Measurements from ENCODE around the gene AKAP12.

The AKAP12 gene

DNA sequence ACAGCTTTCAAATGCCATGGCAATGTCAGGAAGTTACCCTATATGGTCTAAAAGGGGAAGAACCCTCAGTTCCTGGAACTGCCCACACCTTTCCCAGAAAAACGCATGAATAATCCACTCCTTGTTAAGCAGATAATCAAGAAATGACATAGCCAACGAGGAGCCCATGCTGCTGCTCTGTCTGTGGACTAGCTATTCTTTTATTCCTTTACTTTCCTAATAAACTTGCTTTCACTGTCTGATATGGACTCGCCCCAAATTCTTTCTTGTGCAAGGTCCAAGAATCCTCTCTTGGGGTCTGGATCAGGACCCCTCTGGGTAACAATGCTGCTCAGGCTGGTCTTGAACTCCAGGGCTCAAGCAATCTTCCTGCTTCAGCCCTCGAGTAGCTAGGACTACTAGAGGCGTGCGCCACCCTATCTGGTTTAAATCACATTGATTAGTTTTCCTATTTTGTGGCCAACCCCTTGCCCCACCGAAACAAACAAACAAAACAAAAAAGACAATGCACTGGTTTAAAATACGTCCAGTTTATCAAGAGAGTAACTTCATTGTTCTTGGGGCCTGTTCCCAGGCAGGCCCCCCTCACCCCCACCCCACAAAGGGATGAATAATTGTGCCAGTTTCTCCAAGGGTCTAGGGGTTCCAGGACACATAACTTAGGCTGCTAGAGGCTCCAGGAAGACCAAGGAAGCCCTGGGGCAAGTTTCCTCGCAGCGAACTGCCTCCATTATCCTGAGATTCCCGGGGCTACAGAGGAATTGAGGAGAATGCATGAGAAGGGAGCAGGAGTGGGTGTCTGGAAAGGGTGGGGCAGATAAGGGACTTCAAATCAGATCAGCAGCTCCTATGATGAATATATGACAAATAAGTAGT is 10.1 kb upstream of the AKAP12 start:
- Histone ChIP-seq H3K9me3 (ENCODE audit: severe bottlenecking) (no peaks in the 10 kb centered on the region), H3K27ac (no peak overlapping the region), H3K4me3 (ENCODE audit: low read depth, low read length) (no peak overlapping the region), H3K36me3 (no peaks in the 10 kb centered on the region), H3K27me3 (ENCODE audit: insufficient read depth, low read depth, severe bottlenecking) (no peaks in the 10 kb centered on the region)
- no peak for DNase-seq
- TF ChIP-seq, protein P1, sequence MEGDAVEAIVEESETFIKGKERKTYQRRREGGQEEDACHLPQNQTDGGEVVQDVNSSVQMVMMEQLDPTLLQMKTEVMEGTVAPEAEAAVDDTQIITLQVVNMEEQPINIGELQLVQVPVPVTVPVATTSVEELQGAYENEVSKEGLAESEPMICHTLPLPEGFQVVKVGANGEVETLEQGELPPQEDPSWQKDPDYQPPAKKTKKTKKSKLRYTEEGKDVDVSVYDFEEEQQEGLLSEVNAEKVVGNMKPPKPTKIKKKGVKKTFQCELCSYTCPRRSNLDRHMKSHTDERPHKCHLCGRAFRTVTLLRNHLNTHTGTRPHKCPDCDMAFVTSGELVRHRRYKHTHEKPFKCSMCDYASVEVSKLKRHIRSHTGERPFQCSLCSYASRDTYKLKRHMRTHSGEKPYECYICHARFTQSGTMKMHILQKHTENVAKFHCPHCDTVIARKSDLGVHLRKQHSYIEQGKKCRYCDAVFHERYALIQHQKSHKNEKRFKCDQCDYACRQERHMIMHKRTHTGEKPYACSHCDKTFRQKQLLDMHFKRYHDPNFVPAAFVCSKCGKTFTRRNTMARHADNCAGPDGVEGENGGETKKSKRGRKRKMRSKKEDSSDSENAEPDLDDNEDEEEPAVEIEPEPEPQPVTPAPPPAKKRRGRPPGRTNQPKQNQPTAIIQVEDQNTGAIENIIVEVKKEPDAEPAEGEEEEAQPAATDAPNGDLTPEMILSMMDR (IDR thresholded peaks at IDR 0.05; ENCODE audit: low read depth, low read length) = no peak

GRCh38 chr6:151230277-151230577 is 9.5 kb upstream of the AKAP12 start:
- TF ChIP-seq, protein P1 (IDR thresholded peaks at IDR 0.05; ENCODE audit: low read depth, low read length) = no peak

DNA sequence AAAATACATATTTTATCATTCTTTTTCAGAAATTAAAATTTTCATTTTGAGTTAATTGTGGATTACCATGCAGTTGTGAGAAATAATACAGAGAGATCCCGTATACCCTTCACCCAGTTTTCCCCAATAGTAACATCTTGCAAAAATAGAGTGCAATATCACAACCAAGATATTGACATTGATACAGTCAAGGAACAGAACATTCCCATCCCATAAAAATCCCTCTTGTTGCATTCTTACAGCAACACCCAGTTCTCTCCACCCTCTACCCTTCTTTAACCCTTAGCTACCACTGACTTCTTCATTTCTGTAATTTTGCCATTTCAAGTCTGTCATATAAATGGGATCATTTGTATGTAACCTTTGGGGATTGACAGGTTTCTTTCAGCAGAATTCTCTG is 6.9 kb upstream of the AKAP12 start:
- H3K9me3 ChIP-seq (ENCODE audit: severe bottlenecking) = no peaks in the 10 kb centered on the region
- no peaks in the 10 kb centered on the region for H3K36me3 ChIP-seq
- DNase-seq = no peak
- no peak overlapping the region for H3K4me3 ChIP-seq (ENCODE audit: low read depth, low read length)
- no peaks in the 10 kb centered on the region for H3K27me3 ChIP-seq (ENCODE audit: insufficient read depth, low read depth, severe bottlenecking)
- no peak overlapping the region for H3K27ac ChIP-seq
- TF ChIP-seq, protein P1 (IDR thresholded peaks at IDR 0.05; ENCODE audit: low read depth, low read length) = no peak

More at GRCh38 chr6:151230277-151230577, 9.5 kb upstream of the AKAP12 start:
- Histone ChIP-seq H3K27ac (no peak overlapping the region), H3K4me3 (ENCODE audit: low read depth, low read length) (no peak overlapping the region), H3K9me3 (ENCODE audit: severe bottlenecking) (no peaks in the 10 kb centered on the region), H3K27me3 (ENCODE audit: insufficient read depth, low read depth, severe bottlenecking) (no peaks in the 10 kb centered on the region), H3K36me3 (no peaks in the 10 kb centered on the region)
- no peak for DNase-seq

GRCh38 chr6:151233731-151234130 is 6.0 kb upstream of the AKAP12 start:
- Histone ChIP-seq H3K9me3 (ENCODE audit: severe bottlenecking) (no peaks in the 10 kb centered on the region), H3K4me3 (ENCODE audit: low read depth, low read length) (no peak overlapping the region), H3K27me3 (ENCODE audit: insufficient read depth, low read depth, severe bottlenecking) (no peaks in the 10 kb centered on the region), H3K27ac (no peak overlapping the region), H3K36me3 (no peaks in the 10 kb centered on the region)
- TF ChIP-seq, protein P1 (IDR thresholded peaks at IDR 0.05; ENCODE audit: low read depth, low read length) = no peak
- DNase-seq = no peak

DNA sequence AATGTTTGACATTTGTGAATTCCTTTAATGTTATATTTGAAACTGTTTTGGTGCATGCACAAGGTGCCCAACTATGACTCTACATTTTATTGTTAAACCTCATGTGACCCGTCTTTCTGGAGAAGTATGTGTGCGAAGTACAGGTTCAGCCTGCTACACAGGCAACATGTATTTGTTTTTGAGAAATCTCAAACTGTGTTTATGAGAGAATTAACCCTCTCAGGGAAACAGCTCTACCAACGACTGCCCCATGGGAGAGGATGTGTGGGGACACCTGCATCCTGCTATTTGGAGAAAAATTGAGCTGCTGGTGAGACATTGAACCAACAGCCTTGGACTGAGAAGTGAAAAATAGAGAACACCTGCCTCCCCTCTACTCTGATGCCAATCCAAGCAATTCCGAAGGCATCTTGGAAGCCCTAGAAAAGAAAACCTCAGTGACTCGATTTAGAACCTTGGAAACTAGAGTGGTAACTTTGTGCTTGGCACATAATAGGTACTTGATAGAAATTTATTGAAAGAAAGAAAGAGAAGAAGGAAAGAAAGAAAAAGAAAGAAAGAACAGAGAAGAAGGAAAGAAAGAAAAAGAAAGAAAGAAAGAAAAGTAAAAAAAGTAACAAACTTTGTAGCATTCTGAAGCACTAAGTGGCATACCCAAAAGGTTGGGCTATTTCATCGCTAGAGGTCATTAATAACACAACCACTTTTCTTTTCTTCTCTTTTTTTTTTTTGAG is 2.9 kb upstream of the AKAP12 start:
- H3K4me3 ChIP-seq (ENCODE audit: low read depth, low read length) = no peak overlapping the region

More for the DNA sequence above, 2.9 kb upstream of the AKAP12 start:
- H3K27ac ChIP-seq = no peak overlapping the region
- H3K36me3 ChIP-seq = no peaks in the 10 kb centered on the region; the same call in 1 of the 2 replicates
- DNase-seq = no peak
- TF ChIP-seq, protein P1 (IDR thresholded peaks at IDR 0.05; ENCODE audit: low read depth, low read length) = no peak
- no peaks in the 10 kb centered on the region for H3K27me3 ChIP-seq (ENCODE audit: insufficient read depth, low read depth, severe bottlenecking)
- no peaks in the 10 kb centered on the region for H3K9me3 ChIP-seq (ENCODE audit: severe bottlenecking)

Data from WERI-Rb-1 (cell line).